DOHH2 (cell line): ENCODE results near the gene GRIA1.

Source experiments
- H3F3A ChIP-seq: fragments of 200-600 bp; sonication (generic), shearing (Covaris generic); 2 replicates; pipeline ENCODE4 v1.6.0; 2016; ENCODE audit warnings: antibody characterized with exemption, mild to moderate bottlenecking; ENCODE audit not compliant: control insufficient read depth, insufficient read depth
- H3K27ac ChIP-seq: fragments of 200-600 bp; sonication (generic); 2 replicates; pipeline ENCODE4 v1.5.1; 2014; ENCODE audit warnings: low read depth, mild to moderate bottlenecking, low read length, moderate library complexity
- H3K27me3 ChIP-seq: fragments of 200-600 bp; sonication (generic); 2 replicates; pipeline ENCODE4 v1.6.1; 2014; ENCODE audit warnings: mild to moderate bottlenecking, low read length, mixed read lengths; ENCODE audit not compliant: control insufficient read depth
- H3K36me3 ChIP-seq: fragments of 200-600 bp; sonication (generic); 2 replicates; pipeline ENCODE4 v1.6.1; 2014; ENCODE audit warnings: mild to moderate bottlenecking, low read length, moderate library complexity, mixed read lengths; ENCODE audit not compliant: control insufficient read depth
- H3K4me1 ChIP-seq: fragments of 200-600 bp; sonication (generic); 2 replicates; pipeline ENCODE4 v1.6.1; 2014; ENCODE audit warnings: mild to moderate bottlenecking, low read length, mixed read lengths; ENCODE audit not compliant: control insufficient read depth
- H3K4me2 ChIP-seq: fragments of 200-600 bp; sonication (generic); 2 replicates; pipeline ENCODE4 v1.6.0; 2014; ENCODE audit warnings: mild to moderate bottlenecking, low read length, moderate library complexity
- H3K4me3 ChIP-seq: fragments of 200-600 bp; sonication (generic); 2 replicates; pipeline ENCODE4 v1.5.1; 2014; ENCODE audit warnings: mild to moderate bottlenecking, low read length, mixed read lengths
- H3K79me2 ChIP-seq: fragments of 200-600 bp; sonication (generic); 2 replicates; pipeline ENCODE4 v1.6.1; 2014; ENCODE audit warnings: mild to moderate bottlenecking, low read length, mixed read lengths; ENCODE audit not compliant: control insufficient read depth
- H3K9me2 ChIP-seq: fragments of 200-600 bp; sonication (generic); replicated peaks from 2 replicates; pipeline ENCODE4 v1.6.1; 2014; ENCODE audit warnings: mild to moderate bottlenecking, low read length, mixed read lengths; ENCODE audit not compliant: control insufficient read depth
- H3K9me3 ChIP-seq: fragments of 200-600 bp; sonication (generic); 2 replicates; pipeline ENCODE4 v1.6.1; 2014; ENCODE audit warnings: antibody characterized with exemption, low read length, mixed read lengths; ENCODE audit not compliant: control insufficient read depth, insufficient read depth
- H4K20me1 ChIP-seq: fragments of 200-600 bp; sonication (generic); 2 replicates; pipeline ENCODE4 v1.6.0; 2014; ENCODE audit warnings: low read depth, mild to moderate bottlenecking, antibody characterized with exemption, low read length, moderate library complexity; ENCODE audit not compliant: control insufficient read depth, insufficient read depth
- CTCF ChIP-seq: fragments of 200-600 bp; sonication (generic); IDR thresholded peaks from one replicate; pipeline ENCODE4 v1.5.1; 2014; ENCODE audit warnings: antibody characterized with exemption, mild to moderate bottlenecking, low read depth, low read length; ENCODE audit not compliant: poor library complexity, severe bottlenecking
- EZH2phosphoT487 ChIP-seq: fragments of 200-600 bp; sonication (generic); IDR thresholded peaks from 2 replicates; pipeline ENCODE4 v1.6.1; 2017; ENCODE audit warnings: borderline replicate concordance, mild to moderate bottlenecking, antibody characterized with exemption, low read length, moderate library complexity, mixed read lengths

Gene GRIA1

GRCh38 chr5:153640293-153640692 lies 149.8 kb downstream of the GRIA1 start:
- Histone ChIP-seq H3K9me3 (no peaks in the 10 kb centered on the region), H4K20me1 (no peaks in the 10 kb centered on the region), H3K4me1 (no peaks in the 10 kb centered on the region), H3K4me2 (no peak overlapping the region), H3K27ac (no peak overlapping the region), H3K36me3 (no peaks in the 10 kb centered on the region), H3K4me3 (no peak overlapping the region), H3K79me2 (no peaks in the 10 kb centered on the region), H3K9me2 (no peaks in the 10 kb centered on the region), H3K27me3 (no peaks in the 10 kb centered on the region), H3F3A (no peaks in the 10 kb centered on the region)
- no peak for TF ChIP-seq CTCF
- TF ChIP-seq EZH2phosphoT487: no peak

- Histone ChIP-seq H3K9me2 (no peaks in the 10 kb centered on the region), H3K27me3 (no peaks in the 10 kb centered on the region), H3F3A (no peaks in the 10 kb centered on the region), H3K79me2 (no peaks in the 10 kb centered on the region), H3K9me3 (no peaks in the 10 kb centered on the region), H3K27ac (no peak overlapping the region), H3K4me2 (no peak overlapping the region), H3K4me1 (no peaks in the 10 kb centered on the region), H3K36me3 (no peaks in the 10 kb centered on the region), H3K4me3 (no peak overlapping the region), H4K20me1 (no peaks in the 10 kb centered on the region)
- TF ChIP-seq CTCF (no peak), EZH2phosphoT487 (no peak)
Observed at GRCh38 chr5:153641183-153641688, 150.8 kb downstream of the GRIA1 start.

GRCh38 chr5:153654504-153655200 lies 164.2 kb downstream of the GRIA1 start:
- no peak overlapping the region for H3K4me3 ChIP-seq
- no peak for TF ChIP-seq CTCF
- TF ChIP-seq EZH2phosphoT487: no peak
- H3K36me3 ChIP-seq: no peaks in the 10 kb centered on the region
- no peaks in the 10 kb centered on the region for H3K9me3 ChIP-seq
- no peaks in the 10 kb centered on the region for H4K20me1 ChIP-seq
- H3K27ac ChIP-seq: no peak overlapping the region
- no peaks in the 10 kb centered on the region for H3K9me2 ChIP-seq
- no peaks in the 10 kb centered on the region for H3K4me1 ChIP-seq
- H3F3A ChIP-seq: no peaks in the 10 kb centered on the region
- H3K4me2 ChIP-seq: no peak overlapping the region
- peaks cover 6% of the 10 kb centered on the region; the same call in 1 of the 2 replicates for H3K27me3 ChIP-seq
- H3K79me2 ChIP-seq: no peaks in the 10 kb centered on the region
